ENCODE data around the gene TAF8.

DNA sequence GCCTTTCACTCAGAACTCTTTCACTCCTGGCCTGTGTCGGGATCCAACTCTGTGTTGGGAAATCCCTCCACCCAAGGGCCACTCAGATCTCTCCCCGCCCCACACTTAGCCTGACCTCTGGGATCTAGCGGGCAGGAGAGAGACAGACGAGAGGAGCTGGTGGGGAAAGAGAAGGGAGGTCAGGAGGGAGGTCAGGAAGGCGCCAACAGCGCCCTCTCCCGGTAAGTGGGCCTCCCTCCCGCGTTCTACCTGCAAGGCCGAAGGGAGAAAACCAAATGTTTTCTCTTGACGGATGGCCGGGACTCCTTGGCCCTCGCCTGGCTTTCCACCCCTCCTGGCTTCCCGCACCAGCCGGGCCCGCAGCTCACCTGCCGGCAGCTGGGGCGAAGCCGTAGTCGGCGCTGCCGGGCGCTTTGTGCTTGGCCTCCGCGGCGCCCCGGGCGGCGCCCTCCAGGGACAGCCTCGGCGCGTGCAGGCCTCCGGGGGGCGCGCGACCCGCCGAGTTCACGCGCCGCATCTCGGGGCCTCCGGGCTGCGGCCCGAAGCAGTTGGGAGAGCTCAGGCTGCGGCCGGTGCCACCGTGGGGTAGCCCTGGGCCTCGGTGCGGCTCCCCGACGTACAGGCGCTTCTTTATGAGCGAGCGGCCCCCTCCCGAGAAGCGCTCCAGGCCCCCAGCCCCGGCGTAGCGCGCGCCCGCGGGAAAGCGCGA lies 53.9 kb downstream of the TAF8 start:
- TF ChIP-seq, protein P1, sequence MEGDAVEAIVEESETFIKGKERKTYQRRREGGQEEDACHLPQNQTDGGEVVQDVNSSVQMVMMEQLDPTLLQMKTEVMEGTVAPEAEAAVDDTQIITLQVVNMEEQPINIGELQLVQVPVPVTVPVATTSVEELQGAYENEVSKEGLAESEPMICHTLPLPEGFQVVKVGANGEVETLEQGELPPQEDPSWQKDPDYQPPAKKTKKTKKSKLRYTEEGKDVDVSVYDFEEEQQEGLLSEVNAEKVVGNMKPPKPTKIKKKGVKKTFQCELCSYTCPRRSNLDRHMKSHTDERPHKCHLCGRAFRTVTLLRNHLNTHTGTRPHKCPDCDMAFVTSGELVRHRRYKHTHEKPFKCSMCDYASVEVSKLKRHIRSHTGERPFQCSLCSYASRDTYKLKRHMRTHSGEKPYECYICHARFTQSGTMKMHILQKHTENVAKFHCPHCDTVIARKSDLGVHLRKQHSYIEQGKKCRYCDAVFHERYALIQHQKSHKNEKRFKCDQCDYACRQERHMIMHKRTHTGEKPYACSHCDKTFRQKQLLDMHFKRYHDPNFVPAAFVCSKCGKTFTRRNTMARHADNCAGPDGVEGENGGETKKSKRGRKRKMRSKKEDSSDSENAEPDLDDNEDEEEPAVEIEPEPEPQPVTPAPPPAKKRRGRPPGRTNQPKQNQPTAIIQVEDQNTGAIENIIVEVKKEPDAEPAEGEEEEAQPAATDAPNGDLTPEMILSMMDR (IDR thresholded peaks at IDR 0.05; ENCODE audit: insufficient read depth, low read length), result peak; percentile 90
- TF ChIP-seq POLR2AphosphoS5 (IDR thresholded peaks at IDR 0.05; ENCODE audit: low read depth) (no peak), GABPA (IDR thresholded peaks at IDR 0.05; ENCODE audit: low read depth) (no peak), SPI1 (IDR thresholded peaks at IDR 0.05; ENCODE audit: borderline replicate concordance, low read depth) (no peak)
- TF ChIP-seq, protein P2, sequence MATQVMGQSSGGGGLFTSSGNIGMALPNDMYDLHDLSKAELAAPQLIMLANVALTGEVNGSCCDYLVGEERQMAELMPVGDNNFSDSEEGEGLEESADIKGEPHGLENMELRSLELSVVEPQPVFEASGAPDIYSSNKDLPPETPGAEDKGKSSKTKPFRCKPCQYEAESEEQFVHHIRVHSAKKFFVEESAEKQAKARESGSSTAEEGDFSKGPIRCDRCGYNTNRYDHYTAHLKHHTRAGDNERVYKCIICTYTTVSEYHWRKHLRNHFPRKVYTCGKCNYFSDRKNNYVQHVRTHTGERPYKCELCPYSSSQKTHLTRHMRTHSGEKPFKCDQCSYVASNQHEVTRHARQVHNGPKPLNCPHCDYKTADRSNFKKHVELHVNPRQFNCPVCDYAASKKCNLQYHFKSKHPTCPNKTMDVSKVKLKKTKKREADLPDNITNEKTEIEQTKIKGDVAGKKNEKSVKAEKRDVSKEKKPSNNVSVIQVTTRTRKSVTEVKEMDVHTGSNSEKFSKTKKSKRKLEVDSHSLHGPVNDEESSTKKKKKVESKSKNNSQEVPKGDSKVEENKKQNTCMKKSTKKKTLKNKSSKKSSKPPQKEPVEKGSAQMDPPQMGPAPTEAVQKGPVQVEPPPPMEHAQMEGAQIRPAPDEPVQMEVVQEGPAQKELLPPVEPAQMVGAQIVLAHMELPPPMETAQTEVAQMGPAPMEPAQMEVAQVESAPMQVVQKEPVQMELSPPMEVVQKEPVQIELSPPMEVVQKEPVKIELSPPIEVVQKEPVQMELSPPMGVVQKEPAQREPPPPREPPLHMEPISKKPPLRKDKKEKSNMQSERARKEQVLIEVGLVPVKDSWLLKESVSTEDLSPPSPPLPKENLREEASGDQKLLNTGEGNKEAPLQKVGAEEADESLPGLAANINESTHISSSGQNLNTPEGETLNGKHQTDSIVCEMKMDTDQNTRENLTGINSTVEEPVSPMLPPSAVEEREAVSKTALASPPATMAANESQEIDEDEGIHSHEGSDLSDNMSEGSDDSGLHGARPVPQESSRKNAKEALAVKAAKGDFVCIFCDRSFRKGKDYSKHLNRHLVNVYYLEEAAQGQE (IDR thresholded peaks at IDR 0.05; ENCODE audit: insufficient replicate concordance, low read depth), result no peak
